Colonic mucosa (tissue), 4 donors: ENCODE data around the gene FOXQ1. TPM values are rescaled to one million over a fixed set of nuclear protein-coding genes. Genes with fewer than 3 reads are reported as not detected.

Experiments used
- DNase-seq: peaks from one replicate; pipeline ENCODE4 v3.0.0-alpha.2; 2020
- H3K27ac ChIP-seq: fragments of 200-600 bp; one replicate; pipeline ENCODE4 v1.8.0; 2021
- H3K27me3 ChIP-seq: fragments of 200-600 bp; one replicate; pipeline ENCODE4 v1.8.0; 2021
- H3K36me3 ChIP-seq: fragments of 200-600 bp; one replicate; pipeline ENCODE4 v1.8.0; 2021
- H3K4me1 ChIP-seq: fragments of 200-600 bp; one replicate; pipeline ENCODE4 v1.8.0; 2021; ENCODE audit warnings: mild to moderate bottlenecking
- H3K4me3 ChIP-seq: fragments of 200-600 bp; one replicate; pipeline ENCODE4 v1.8.0; 2021
- H3K9ac ChIP-seq, 2 donors: one replicate each; pipeline ENCODE4 v1.7.0; 2013; ENCODE audit warnings: control low read depth in 2 of 2, low read depth in 2 of 2, low read length in 2 of 2
- H3K9me3 ChIP-seq: fragments of 200-600 bp; one replicate; pipeline ENCODE4 v1.8.0; 2021
- intact Hi-C: fragments of 100-400 bp; cut with DNase I; formaldehyde crosslinking; loops from one replicate; pipeline ENCODE4 v1.14.1; 2022
- total RNA-seq, 2 donors: library from RNA; stranded (reverse); fragmentation: NEBNext Ultra II Directional in 1 of 2; extraction: Animal tissue kit (Norgen Biotek cat#: 25700) in 1 of 2; gene quantifications; one replicate each; pipeline ENCODE4 v1.2.1, GENCODE V29; 2021
- TF ChIP-seq, protein P1 (sequence below): fragments of 200-600 bp; IDR thresholded peaks from one replicate; pipeline ENCODE4 v1.8.0; 2022; ENCODE audit warnings: antibody characterized with exemption, mild to moderate bottlenecking
- donor health status: healthy.
- donor health status: DM: no; HTN: no; CAD: no.
- donor health status: DM: no; HTN: no; CAD: no.

FOXQ1 gene
- total RNA-seq, 2 donors from 2014 or later = 0.42 to 0.82 TPM

DNA sequence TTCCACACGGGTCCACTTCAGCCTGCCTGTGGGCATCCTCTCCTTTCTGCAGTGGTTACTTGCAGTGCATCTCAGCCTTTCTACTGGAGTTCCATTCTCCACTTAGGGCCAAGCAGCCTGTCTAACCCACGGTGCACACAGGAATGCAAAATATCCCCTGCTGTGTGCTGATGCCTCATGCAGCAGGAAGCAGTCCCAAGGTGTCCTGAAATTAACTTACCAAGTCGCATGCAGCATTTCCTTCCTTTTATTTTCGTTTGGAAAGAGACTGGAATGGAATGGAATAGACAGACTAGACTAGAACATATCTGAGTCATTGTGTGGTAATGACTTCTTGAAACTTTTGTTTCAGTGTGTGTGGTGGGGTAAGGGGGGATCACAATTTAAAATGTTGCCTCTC lies 25.9 kb upstream of the FOXQ1 start:
- Histone ChIP-seq H3K27ac (no peak overlapping the region), H3K36me3 (no peaks in the 10 kb centered on the region), H3K4me1 (no peaks in the 10 kb centered on the region), H3K27me3 (no peaks in the 10 kb centered on the region), H3K9me3 (no peaks in the 10 kb centered on the region), H3K4me3 (no peak overlapping the region), H3K9ac (no peak overlapping the region)
- TF ChIP-seq, protein P1, sequence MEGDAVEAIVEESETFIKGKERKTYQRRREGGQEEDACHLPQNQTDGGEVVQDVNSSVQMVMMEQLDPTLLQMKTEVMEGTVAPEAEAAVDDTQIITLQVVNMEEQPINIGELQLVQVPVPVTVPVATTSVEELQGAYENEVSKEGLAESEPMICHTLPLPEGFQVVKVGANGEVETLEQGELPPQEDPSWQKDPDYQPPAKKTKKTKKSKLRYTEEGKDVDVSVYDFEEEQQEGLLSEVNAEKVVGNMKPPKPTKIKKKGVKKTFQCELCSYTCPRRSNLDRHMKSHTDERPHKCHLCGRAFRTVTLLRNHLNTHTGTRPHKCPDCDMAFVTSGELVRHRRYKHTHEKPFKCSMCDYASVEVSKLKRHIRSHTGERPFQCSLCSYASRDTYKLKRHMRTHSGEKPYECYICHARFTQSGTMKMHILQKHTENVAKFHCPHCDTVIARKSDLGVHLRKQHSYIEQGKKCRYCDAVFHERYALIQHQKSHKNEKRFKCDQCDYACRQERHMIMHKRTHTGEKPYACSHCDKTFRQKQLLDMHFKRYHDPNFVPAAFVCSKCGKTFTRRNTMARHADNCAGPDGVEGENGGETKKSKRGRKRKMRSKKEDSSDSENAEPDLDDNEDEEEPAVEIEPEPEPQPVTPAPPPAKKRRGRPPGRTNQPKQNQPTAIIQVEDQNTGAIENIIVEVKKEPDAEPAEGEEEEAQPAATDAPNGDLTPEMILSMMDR = no peak
- intact Hi-C loops = no loop called here
- no peak for DNase-seq

- intact Hi-C loops = no loop called here
- Histone ChIP-seq H3K4me3 (no peak overlapping the region), H3K27me3 (no peaks in the 10 kb centered on the region), H3K9ac (no peak overlapping the region), H3K9me3 (no peaks in the 10 kb centered on the region), H3K4me1 (no peaks in the 10 kb centered on the region), H3K36me3 (no peaks in the 10 kb centered on the region), H3K27ac (no peak overlapping the region)
- DNase-seq = peak; percentile 68
- TF ChIP-seq, protein P1 = no peak
Observed at GRCh38 chr6:1287103-1287591, 24.8 kb upstream of the FOXQ1 start.

DNA sequence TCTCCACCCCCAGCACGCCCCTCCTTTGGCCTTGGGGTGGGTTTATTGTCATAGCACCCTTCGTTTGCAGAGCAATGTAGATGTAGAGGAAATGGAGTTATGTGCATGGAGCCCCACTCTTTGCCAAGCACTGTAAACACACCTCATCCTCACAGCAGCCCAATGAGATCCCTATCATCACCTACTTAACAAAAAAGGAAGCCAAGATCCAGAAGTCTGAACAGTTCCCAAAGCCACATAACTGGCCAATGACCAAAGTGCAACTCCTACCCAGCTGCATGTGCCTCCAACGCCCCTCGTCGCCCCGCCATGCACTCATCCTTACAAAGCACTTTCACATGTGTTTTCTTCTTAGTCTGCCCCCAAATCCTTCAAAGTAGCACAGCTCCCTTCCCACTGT lies 21.8 kb upstream of the FOXQ1 start:
- TF ChIP-seq, protein P1 = no peak
- Histone ChIP-seq H3K27me3 (no peaks in the 10 kb centered on the region), H3K4me3 (no peak overlapping the region), H3K4me1 (no peaks in the 10 kb centered on the region), H3K36me3 (no peaks in the 10 kb centered on the region), H3K9me3 (no peaks in the 10 kb centered on the region), H3K9ac (no peak overlapping the region), H3K27ac (no peak overlapping the region)
- intact Hi-C loops = no loop called here
- DNase-seq = no peak

- DNase-seq = no peak
Observed at GRCh38 chr6:1290805-1291204, 21.1 kb upstream of the FOXQ1 start.

GRCh38 chr6:1291381-1291780 lies 20.5 kb upstream of the FOXQ1 start:
- H3K27ac ChIP-seq = no peak overlapping the region
- H3K4me3 ChIP-seq = no peak overlapping the region
- intact Hi-C loops = no loop called here
- H3K9me3 ChIP-seq = no peaks in the 10 kb centered on the region
- no peaks in the 10 kb centered on the region for H3K27me3 ChIP-seq
- H3K4me1 ChIP-seq = no peaks in the 10 kb centered on the region
- TF ChIP-seq, protein P1 = no peak
- H3K36me3 ChIP-seq = no peaks in the 10 kb centered on the region
- H3K9ac ChIP-seq = no peak overlapping the region
- no peak for DNase-seq

More at GRCh38 chr6:1290805-1291204, 21.1 kb upstream of the FOXQ1 start:
- Histone ChIP-seq H3K9ac (no peak overlapping the region), H3K36me3 (no peaks in the 10 kb centered on the region), H3K4me3 (no peak overlapping the region), H3K9me3 (no peaks in the 10 kb centered on the region), H3K27me3 (no peaks in the 10 kb centered on the region), H3K4me1 (no peaks in the 10 kb centered on the region), H3K27ac (no peak overlapping the region)
- intact Hi-C loops = no loop called here
- TF ChIP-seq, protein P1 = no peak

- H3K27ac ChIP-seq = no peak overlapping the region
- H3K27me3 ChIP-seq = no peaks in the 10 kb centered on the region
- no peak for DNase-seq
- no peaks in the 10 kb centered on the region for H3K36me3 ChIP-seq
- H3K9me3 ChIP-seq = no peaks in the 10 kb centered on the region
- H3K4me1 ChIP-seq = no peaks in the 10 kb centered on the region
- intact Hi-C loops = no loop called here
- no peak overlapping the region for H3K9ac ChIP-seq
- H3K4me3 ChIP-seq = no peak overlapping the region
- TF ChIP-seq, protein P1 = no peak
Observed at GRCh38 chr6:1295420-1295819, 16.5 kb upstream of the FOXQ1 start.
